Astrocyte (in vitro differentiated cells and primary cell): Measurements from ENCODE around the gene EMC6.

ENCODE experiments used
- EZH2 ChIP-seq: IDR thresholded peaks from 2 replicates; pipeline ENCODE4 v1.6.1; 2012; ENCODE audit warnings: mild to moderate bottlenecking, low read length, inconsistent platforms; ENCODE audit not compliant: insufficient read depth
- TF ChIP-seq, protein P1 (sequence below): IDR thresholded peaks from 2 replicates; pipeline ENCODE4 v1.5.1; 2011; ENCODE audit warnings: low read depth, mild to moderate bottlenecking, inconsistent platforms, low read length, moderate library complexity; ENCODE audit not compliant: insufficient read depth

DNA sequence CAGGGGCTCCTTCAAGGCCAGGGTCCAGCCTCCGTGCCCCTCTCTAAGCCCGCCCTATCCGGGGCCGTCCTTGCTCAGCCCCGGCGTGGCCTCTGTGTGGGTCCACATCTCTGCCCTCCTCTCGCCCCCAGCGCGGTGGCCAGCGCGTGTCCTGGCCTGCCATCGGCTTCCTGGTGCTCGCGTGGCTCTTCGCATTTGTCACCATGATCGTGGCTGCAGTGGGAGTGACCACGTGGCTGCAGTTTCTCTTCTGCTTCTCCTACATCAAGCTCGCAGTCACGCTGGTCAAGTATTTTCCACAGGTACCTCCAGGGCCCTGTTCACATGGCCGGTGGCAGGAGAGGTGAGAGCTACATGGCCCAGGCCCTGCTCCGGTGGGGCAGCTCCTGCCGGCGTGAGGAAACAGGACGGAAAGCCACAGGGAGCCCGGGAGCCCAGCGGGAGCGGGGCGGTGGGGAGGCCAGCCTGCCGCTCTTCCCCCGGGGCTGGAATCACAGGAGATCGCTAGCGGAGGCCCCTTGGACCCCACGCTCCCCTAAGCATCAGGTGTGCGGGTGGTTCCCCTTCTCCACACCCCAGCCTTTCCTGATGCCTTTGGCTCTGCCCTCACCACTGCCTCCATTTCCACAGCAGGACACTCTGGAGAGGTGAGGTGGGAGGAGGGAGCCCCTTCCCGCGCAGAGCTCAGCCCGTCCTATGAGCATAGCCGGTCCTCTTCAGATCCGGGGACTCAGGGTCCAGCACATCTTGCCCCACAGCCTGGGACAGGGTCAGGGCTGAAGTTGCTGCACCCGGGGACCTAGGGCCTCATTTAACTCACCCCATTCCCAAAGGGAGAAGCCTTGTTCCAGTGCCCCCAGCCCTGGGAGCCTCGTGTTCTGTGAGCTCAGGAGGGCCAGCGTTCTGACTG is 10.5 kb upstream of the EMC6 start:
- TF ChIP-seq, protein P1, sequence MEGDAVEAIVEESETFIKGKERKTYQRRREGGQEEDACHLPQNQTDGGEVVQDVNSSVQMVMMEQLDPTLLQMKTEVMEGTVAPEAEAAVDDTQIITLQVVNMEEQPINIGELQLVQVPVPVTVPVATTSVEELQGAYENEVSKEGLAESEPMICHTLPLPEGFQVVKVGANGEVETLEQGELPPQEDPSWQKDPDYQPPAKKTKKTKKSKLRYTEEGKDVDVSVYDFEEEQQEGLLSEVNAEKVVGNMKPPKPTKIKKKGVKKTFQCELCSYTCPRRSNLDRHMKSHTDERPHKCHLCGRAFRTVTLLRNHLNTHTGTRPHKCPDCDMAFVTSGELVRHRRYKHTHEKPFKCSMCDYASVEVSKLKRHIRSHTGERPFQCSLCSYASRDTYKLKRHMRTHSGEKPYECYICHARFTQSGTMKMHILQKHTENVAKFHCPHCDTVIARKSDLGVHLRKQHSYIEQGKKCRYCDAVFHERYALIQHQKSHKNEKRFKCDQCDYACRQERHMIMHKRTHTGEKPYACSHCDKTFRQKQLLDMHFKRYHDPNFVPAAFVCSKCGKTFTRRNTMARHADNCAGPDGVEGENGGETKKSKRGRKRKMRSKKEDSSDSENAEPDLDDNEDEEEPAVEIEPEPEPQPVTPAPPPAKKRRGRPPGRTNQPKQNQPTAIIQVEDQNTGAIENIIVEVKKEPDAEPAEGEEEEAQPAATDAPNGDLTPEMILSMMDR: no peak
- TF ChIP-seq EZH2: no peak
